Stimulated activated CD8-positive, alpha-beta memory T cell treated with anti-CD3 and anti-CD28 coated beads, Interleukin-2, amount 100 ng/mL, for 48 hours (primary cell): Measurements from ENCODE around the gene RAB8A.
"Not testable (repeated sequence)": the region's sequence is repeated elsewhere in the genome, so short reads cannot be mapped to it uniquely, and the experiment has no call there.

Experiments used
- DNase-seq, 2 donors: peaks; one replicate each; pipeline ENCODE4 v3.0.0-alpha.2; 2020; ENCODE audit warnings: low read depth in 2 of 2

Gene RAB8A

DNA sequence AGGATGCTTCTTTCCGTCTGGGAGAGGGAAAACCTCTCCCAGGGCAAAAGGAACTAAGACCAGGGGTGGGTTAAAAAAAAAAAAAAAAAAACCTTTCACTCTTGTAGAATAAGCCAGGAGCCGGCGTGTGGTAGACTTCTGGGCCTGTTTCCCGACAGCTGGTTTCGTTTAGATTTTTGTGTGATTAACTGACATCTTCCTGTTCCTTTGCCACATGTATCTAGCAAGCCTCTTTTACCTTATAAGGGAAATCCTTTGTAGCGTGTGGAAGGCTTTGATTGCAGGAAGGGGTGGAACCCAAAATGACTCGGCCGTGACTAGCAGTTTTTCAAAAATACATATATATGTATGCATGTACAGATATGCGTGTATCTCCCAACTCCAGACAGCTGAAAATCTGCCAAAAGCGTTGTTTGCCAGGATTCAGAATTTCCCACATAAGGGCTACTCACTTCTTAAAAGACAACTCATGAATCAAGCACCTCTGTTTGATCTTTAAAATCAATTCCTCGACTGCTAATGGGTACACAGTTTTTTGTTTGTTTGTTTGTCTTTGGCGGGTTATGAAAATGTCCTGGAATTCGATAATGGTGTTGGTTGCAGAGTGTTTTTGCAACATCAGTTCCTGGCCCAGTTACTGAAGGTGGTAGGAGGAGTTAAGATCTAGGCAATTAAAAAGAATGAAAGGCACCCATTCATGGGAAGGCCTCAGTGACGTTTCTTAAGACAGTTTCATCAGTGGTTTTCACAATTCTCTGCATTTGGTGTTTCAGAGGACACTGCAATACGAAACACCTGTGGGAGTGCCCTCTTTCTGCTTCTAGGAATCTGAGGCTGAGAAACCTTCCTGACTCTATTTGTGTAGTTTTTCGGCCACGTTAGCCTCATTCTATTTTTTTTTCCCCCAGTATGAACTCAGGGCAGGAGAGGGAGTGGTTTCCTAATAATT lies 32.7 kb upstream of the RAB8A start:
- DNase-seq = peak in 1 of 2 donors; percentile 29

DNA sequence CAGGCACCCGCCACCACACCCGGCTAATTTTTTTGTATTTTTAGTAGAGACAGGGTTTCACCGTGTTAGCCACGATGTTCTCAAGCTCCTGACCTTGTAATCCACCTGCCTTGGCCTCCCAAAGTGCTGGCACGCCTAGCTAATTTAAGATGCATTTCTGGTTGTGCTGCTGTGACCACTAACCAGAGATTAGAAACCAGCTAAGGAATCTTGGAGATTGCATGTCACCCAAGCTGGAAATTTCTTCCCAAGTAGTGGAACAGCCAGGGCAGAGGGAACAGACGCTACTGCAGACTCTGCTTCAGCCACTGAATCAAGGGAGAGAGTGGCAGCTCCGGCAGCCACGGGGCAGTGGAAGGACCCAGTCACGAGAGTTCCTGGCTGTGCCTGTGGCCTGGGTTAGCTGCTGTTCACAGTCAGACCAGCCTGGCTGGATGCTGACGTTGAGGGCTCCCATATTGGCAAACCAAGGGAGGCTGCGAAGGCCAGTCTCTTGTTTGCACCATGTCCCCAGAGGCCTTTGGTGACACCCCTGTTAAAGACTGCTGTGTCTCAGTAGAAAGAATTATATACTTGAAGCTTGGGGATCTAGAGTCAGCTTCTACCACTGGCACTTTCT lies 27.5 kb upstream of the RAB8A start:
- no peak for DNase-seq

DNA sequence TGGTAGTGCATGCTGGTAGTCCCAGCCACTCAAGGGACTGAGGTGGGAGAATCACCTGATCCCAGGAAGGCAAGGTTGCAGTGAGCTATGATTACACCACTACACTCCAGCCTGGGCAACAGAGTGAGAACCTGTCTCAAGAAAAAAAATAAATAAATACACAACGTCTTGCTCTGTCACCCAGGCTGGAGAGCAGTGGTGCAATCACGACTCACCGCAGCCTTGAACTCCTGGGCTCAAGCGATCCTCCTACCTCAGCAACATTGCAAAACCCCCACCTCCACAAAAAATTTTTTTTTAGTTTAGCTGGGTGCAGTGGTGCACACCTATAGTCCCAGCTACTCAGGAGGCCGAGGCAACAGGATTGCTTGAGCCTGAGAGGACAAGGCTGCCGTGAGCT lies 26.6 kb upstream of the RAB8A start:
- no peak for DNase-seq

DNA sequence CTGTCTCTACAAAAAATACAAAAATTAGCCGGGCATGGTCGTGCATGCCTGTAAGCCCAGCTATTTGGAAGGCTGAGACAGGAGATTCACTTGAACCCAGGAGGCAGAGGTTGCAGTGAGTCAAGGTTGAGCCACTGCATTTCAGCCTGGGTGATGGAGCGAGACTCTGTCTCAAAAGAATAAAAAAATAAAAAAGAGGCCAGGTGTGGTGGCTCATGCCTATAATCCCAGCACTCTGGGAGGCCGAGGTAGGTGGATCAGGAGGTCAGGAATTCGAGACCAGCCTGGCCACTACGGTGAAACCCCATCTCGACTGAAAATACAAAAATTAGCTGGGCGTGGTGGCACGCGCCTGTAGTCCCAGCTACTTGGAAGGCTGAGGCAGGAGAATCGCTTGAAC lies 24.3 kb upstream of the RAB8A start:
- DNase-seq = not testable (repeated sequence)

DNA sequence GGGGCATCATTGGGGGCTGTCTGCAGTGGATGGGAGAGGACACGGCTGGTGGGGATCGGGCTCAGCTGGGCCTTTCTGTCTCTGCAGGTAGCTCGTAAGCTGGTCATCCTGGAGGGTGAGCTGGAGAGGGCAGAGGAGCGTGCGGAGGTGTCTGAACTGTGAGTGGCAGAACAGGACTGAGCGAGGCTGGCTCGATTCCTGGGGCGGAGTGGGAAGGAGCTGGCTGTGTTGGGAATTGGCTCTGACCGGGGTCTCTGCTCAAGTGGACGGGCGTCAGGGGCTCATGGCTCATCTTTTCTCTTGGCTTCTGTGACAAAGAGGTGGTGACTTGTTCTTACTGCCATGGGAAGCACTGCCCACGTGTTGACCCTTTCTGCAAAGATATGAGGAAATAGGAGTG lies 23.7 kb upstream of the RAB8A start:
- no peak for DNase-seq

DNA sequence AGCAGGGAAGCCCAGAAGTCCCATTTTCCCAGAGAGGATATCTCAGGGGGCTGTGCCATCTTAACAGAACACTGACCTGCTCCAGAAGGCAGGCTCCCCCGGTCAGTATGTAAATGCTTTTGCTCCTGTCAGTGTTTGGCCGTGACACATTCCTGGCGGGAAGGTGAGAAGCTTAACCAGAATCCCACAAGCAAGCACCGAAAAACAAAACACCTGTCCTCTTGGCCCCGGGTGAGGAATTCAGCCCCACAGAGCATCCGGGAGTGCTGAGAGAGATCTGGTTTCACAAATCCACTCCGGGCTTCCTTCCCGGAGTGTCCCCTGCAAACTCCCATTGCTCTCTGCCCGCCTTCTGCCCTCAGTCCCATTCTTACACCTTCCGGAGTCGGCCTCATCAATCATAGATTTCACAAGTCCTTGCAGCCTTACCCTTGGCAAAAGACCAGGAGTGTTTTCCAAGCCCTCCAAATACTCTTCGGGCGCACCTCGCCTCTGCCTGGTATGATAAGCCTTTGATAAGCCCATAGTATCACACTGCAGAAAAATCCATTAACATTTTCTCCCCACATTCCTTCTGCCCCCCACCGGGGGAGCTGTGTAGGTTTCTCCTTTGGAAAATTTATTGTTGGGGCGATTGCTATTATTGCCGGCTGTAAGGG lies 23.2 kb upstream of the RAB8A start:
- DNase-seq = no peak

DNA sequence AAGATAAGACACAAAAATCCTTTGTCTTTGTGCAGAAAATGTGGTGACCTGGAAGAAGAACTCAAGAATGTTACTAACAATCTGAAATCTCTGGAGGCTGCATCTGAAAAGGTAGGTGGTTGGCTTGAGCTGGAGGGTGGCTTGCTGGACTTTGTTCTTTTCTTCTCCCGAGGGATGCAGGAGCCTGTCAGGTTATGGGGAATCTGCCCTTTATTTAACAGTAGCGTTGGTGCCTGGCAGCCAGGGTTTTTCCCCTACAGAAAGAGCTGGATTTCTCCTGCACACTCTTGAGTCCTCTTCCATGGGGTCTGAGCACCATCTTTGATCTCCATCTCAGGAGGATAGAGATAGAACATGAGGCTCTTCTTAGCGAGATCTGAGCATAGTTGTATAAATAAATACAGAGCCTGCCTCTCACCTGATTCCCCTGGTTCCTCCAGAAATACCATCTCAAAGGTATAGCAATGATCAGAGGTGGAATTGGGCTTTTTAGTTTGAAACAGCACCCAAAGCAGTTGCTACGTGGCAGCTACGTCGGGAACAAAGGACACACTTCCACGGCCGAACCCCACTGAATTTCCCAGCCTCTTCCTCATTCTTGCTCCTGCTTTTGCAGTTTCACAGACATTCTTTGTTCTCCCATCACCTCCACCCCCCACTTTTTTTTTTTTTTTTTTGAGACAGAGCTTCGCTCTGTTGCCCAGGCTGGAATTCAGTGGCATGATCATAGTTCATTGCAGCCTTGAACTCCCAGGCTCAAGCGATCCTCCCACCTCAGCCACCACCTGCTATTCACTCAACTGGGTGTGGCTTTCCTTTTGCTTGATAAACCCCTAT lies 22.5 kb upstream of the RAB8A start:
- DNase-seq = no peak

DNA sequence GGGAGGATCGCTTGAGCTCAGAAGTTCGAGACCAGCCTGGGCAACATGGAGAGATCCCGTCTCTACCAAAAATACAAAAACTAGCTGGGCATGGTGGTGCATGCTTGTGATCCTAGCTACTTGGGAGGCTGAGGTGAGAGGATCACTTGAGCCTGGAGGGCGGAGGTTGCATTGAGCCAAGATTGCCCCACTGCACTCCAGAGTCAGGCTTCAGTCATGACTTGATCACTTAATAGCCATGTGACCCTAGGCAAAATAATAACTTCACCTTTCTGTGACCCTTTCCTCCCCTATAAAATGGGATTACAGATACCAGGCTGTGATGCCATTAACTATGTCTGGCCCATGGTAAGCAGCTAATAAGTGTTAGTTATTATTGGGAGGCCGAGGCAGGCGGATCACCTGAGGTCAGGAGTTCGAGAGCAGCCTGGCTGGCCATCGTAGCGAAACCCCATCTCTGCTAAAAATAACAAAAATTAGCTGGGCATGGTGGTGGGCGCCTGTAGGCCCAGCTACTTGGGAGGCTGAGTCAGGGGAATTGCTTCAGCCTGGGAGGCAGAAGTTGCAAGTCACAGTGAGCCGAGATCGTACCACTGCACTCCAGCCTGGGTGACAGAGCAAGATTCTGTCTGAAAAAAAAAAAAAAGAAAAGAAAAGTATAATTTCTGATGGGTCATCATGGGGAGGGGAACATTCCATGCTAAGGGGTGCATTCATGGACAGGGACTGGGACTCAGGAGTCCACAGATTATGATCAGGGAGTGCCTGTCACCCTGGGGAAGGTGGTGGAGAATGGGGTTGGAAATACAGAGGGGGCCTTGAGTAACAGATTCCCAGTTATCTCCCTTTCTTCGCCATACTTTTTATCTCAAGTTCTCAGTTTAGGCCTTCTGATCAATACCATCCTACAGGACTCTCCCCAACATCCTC lies 19.9 kb upstream of the RAB8A start:
- DNase-seq = no peak

DNA sequence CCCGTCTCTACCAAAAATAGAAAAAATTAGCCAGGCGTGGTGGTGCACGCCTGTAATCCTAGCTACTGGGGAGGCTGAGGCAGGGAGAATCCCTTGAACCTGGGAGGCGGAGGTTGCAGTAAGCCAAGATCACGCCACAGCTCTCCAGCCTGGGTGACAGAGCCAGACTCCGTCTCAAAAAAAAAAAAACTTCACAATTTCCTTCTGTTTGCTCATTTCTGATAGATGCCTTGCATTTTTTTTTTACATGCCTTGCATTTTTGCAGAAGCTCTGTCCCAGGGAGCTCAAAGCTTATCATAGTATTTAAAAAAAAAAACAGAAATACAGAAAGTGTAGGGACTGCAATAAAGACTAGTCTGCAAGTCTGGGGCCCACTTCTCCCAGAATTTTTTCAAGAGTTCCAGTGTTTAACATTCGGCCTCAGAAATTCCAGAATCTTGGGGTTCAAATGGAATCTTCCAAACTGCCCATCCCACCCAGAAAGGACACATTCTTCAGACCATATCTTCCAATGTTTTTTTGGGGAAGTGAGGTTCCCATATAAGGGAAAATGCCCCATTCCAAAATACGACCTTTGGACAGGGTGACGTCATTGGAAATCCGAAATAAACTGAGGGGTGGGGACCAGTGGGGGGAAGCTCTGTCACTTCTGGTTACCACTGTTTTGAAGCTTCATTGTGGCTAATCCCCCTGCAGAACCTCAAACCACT lies 17.2 kb upstream of the RAB8A start:
- no peak for DNase-seq

DNA sequence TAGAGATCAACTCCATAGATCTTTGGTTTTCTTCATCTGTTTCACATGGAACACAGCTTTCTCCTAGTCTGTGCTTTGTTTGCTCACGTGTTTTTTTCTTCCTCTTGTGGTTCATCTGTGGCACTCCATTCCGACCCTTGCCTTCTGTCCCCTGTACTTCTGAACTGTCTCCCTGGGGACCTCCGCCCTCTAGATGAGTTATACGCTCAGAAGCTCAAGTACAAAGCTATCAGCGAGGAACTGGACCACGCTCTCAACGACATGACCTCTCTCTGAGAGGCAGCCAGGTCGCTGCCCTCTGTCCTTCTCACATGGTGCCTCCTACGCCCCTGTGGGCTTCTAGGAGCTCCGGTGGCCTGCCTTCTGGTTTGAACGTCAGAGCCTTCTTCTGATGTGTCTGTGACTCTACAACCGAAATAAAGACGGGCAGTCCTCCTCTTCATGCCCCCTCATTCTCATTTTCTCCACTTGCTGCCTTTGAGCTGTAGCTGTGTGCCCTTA lies 16.6 kb upstream of the RAB8A start:
- peak in 1 of 2 donors; percentile 34 for DNase-seq

DNA sequence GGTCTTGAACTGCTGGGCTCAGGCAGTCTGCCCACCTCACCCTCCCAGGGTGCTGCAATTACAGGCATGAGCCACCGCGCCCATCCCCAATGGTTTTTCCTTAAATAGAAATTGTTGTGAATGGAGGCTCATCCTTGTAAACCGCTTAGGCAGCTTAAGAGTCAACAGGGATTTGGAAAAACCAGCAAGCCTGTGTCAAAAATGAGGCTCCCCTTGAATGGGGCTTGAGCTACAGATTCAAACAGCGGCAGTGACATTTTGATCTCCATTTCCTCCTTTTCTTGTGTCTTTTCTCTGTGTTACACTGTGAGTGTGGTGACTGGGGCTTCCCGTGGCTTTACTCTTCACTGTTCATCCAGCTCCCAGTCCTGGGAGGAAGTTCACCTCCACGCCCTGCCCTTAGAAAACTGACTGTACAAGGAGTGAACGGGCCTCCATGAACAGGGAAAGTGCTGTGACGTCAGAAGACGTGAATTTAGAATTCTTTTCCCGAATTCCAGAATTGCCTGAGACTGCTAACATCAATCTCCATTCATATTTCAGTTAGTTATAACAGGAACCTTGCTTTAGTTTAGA lies 15.3 kb upstream of the RAB8A start:
- DNase-seq = no peak

DNA sequence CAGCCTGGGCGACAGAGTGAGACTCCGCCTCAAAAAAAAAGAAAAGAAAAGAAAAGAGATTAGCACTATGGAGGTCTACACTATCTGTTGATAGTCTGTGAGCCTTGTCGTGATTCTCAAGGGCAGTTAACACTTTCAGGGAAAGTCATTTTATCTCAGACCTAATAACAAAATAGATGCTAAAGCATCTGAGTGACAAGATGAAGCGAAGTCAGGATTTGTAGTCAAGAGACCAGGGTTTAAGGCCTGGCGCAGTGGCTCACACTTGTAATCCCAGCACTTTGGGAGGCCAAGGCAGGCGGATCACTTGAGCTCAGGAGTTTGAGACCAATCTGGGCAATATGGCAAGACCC lies 13.3 kb upstream of the RAB8A start:
- DNase-seq = no peak

DNA sequence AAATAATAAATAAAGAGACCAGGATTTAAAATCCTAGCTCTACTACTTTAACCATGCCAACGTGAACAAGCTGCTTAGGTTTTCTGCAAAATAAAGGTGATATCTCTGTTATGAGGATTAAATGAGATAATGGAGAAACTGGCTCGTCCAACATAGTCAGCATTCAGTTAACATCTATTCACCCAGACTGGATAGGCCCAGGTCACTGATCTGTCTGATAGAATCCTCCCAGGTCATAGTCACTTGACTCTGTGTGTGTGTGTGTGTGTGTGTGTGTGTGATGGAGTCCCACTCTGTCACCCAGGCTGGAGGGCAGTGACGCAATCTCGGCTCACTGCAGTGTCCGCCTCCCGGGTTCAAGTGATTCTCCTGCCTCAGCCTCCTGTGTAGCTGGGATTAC lies 12.9 kb upstream of the RAB8A start:
- DNase-seq = no peak

DNA sequence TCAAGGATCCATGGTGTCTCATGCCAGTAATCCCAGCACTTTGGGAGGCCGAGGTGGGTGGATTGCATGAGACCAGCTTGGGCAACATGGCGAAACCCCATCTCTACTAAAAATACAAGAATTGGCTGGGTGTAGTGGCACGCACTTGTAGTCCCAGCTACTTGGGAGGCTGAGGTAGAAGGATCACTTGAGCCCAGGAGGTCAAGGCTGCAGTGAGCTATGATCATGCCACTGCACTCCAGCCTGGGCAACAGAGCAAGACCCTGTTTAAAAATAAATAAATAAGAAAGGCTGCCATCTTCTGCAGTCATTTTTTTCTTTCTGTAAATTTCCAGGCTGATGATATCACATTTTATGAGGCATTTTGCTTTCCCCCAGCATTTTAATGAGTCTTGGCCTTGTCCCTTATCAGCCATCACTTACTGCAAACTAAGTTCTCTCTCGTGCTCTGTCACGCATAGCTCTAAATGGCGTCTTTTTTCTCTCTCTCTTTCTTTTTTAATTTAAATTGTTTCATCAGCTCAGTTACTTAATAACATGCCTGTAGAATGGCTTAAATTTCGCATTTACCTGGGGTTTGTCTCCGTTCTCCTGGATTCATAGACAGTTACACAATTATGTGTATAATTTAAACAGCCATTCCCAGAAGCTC lies 12.2 kb upstream of the RAB8A start:
- DNase-seq = not testable (repeated sequence)

DNA sequence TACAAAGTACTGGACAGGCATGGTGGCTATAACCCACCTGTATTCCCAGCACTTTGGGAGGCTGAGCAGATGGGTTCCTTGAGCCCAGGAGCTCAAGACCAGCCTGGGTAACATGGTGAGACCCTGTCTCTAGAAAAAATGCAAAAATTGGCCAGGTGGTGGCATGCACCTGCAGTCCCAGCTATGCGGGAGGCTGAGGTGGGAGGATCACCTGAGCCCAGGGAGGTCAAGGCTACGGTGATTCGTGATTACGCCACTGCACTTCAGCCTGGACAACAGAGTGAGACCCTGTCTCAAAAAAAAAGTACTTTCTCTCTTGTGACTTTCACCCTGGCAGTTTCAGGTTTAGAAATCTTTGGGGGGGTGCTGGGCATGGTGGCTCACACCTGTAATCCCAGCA lies 11.2 kb upstream of the RAB8A start:
- no peak for DNase-seq

DNA sequence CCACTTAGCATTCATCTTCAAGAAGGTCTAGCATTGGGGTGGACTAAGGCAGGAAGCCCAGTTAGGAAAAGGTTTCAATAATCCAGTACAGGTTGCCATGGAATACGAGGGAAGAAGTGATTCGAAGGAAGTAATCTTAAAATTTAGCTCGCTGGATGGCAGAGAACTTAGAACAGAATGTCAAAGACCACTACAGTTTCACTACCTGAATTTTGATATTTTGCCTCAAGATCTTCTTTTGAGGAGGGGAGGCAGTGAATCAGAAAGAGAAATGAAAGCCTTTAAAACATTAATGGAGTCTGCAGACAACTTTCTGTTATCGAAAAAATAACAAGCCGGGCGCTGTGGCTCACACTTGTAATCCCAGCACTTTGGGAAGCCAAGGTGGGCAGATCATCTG lies 7.0 kb upstream of the RAB8A start:
- no peak for DNase-seq

DNA sequence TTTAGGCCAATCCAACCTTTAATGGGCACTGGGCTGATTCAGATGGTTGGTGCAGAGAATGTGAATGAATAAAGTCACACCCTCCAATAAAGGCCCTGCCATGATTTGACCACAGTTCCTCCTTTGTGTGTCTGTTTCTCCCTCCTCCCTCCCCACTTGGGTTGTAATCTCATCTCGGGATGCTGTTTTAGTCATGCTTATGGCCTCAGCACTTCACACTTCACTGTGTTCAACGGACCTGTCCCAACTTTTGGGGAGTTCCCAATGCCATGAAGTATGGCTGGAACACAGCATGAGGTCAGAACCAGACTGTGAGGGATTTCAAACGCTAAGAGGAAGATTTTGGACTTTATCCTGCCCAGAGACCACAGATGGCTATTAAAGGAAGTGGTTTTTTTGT lies 5.6 kb upstream of the RAB8A start:
- no peak for DNase-seq

DNA sequence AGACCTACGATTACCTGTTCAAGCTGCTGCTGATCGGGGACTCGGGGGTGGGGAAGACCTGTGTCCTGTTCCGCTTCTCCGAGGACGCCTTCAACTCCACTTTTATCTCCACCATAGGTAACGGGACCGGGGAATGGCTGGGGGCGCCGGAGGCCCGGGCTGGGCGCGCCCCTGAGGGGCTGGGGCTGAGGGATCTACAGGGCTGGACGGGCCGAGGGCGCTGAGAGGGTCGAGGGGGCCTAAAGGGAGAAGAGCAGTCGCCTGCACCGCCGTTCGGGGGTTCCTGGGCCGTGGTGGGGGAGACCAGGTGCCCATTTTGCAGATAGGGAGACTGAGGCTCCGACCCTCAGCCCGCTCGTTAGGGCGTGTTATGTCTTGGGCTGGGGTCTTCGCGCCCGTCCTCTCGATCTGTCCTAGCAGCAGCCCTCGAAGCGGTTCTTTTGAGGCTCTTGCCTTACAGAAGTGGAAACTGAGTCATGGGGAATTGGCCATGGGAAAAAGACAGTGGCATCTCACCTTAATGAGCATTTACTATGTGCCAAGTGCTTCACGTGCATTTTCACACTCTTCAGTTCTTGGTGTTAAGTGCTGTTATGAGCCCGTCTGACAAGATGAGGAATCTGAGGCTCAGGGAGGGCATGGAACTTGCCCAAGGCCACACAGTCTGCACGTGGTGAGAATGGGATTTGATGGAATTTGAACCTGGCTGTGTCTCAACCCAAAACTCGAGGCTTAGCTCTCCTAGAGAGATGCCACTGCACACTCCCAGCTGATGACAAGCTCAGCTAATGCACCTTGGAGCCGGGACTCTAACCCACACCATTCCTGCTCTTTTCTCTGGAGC lies 442 bp downstream of the RAB8A start:
- DNase-seq = no peak
